GM19099 (cell line): ENCODE measurements around the gene NAA16.

Experiments
- POLR2A ChIP-seq: IDR thresholded peaks from 3 replicates; pipeline ENCODE4 v1.6.1; 2011; ENCODE audit warnings: low read depth; ENCODE audit not compliant: insufficient read length; ENCODE audit errors: extremely low read depth

NAA16 gene

GRCh38 chr13:41326661-41327060 is 15.6 kb downstream of the NAA16 start:
- no peak for TF ChIP-seq POLR2A

GRCh38 chr13:41327994-41328790 is 17.1 kb downstream of the NAA16 start:
- no peak for TF ChIP-seq POLR2A

- no peak for TF ChIP-seq POLR2A
These were observed 21.8 kb downstream of the NAA16 start for GRCh38 chr13:41332829-41333228.

- no peak for TF ChIP-seq POLR2A
These were observed 23.7 kb downstream of the NAA16 start for GRCh38 chr13:41334810-41335209.

GRCh38 chr13:41344358-41344757 is 33.3 kb downstream of the NAA16 start:
- no peak for TF ChIP-seq POLR2A

- no peak for TF ChIP-seq POLR2A
These were observed 34.3 kb downstream of the NAA16 start for GRCh38 chr13:41345165-41345913.

GRCh38 chr13:41345914-41346589 is 35.0 kb downstream of the NAA16 start:
- no peak for TF ChIP-seq POLR2A

- TF ChIP-seq POLR2A, result no peak
These were observed 42.1 kb downstream of the NAA16 start for GRCh38 chr13:41352935-41353840.

- no peak for TF ChIP-seq POLR2A
These were observed 43.3 kb downstream of the NAA16 start for GRCh38 chr13:41354416-41354815.

- no peak for TF ChIP-seq POLR2A
These were observed 45.7 kb downstream of the NAA16 start for GRCh38 chr13:41356786-41357185.

- no peak for TF ChIP-seq POLR2A
These were observed 50.4 kb downstream of the NAA16 start for GRCh38 chr13:41361491-41361890.

- no peak for TF ChIP-seq POLR2A
These were observed 53.0 kb downstream of the NAA16 start for GRCh38 chr13:41364043-41364442.

- no peak for TF ChIP-seq POLR2A
These were observed 54.6 kb downstream of the NAA16 start for GRCh38 chr13:41365631-41366030.

GRCh38 chr13:41370736-41371135 is 59.7 kb downstream of the NAA16 start:
- TF ChIP-seq POLR2A, result no peak

- no peak for TF ChIP-seq POLR2A
These were observed 66.4 kb downstream of the NAA16 start for GRCh38 chr13:41377446-41377845.
